ENCODE data around the gene FBXO10. TPM values are rescaled to one million over a fixed set of nuclear protein-coding genes. Genes with fewer than 3 reads are reported as not detected.

FBXO10 gene
- total RNA-seq, 3 donors from 2014 or later: 5.1 to 6.9 (median 5.9) TPM

DNA sequence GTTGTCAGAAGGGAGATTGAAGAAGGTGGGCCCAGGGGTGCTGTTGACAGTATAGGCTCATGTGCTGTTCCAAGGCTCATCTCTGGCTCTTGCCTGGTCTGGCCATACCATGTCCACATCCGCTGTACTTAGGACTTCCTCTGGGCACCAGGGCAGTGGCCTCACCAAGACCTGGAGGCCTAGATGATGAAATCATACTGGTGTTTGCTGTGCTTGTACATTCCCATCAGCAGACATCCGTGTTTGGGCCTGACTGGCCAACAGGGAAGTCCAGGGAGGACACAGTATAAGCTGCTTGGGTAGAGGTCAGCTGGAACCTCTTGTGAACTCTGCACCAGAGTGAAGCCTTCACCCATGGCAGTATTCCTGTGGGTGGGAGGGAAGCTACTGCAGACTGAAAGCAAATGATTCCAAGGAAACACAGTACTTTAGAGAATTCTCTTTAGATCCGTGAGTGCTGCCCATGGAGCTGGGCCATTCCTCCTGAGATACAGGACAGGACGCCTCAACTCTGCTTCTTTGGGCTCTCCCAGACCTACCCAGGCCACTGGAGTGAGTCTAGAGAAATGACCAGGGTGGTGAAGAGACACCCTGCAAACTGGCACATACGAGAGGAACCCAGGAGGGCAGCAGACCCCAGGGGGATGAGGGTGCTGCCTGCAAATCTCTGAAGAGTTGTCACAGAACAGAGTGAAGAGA, 67.9 kb downstream of the FBXO10 start:
- intact Hi-C loops (cut with DNase I; ENCODE audit: low total_unique reads): no loop called here
- Histone ChIP-seq H3K27me3 (no peaks in the 10 kb centered on the region), H3K4me1 (no peaks in the 10 kb centered on the region), H3K36me3 (no peaks in the 10 kb centered on the region), H3K27ac (peak overlapping the region; percentile 23 to 33), H3K4me3 (no peak overlapping the region), H3K9me3 (no peaks in the 10 kb centered on the region)
- DNase-seq (ENCODE audit: low spot score in 2 of 2): no peak
- TF ChIP-seq POLR2AphosphoS5 (IDR thresholded peaks at IDR 0.05) (no peak), POLR2A (IDR thresholded peaks at IDR 0.05) (no peak)
- TF ChIP-seq, protein P1, sequence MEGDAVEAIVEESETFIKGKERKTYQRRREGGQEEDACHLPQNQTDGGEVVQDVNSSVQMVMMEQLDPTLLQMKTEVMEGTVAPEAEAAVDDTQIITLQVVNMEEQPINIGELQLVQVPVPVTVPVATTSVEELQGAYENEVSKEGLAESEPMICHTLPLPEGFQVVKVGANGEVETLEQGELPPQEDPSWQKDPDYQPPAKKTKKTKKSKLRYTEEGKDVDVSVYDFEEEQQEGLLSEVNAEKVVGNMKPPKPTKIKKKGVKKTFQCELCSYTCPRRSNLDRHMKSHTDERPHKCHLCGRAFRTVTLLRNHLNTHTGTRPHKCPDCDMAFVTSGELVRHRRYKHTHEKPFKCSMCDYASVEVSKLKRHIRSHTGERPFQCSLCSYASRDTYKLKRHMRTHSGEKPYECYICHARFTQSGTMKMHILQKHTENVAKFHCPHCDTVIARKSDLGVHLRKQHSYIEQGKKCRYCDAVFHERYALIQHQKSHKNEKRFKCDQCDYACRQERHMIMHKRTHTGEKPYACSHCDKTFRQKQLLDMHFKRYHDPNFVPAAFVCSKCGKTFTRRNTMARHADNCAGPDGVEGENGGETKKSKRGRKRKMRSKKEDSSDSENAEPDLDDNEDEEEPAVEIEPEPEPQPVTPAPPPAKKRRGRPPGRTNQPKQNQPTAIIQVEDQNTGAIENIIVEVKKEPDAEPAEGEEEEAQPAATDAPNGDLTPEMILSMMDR (IDR thresholded peaks at IDR 0.05): no peak

DNA sequence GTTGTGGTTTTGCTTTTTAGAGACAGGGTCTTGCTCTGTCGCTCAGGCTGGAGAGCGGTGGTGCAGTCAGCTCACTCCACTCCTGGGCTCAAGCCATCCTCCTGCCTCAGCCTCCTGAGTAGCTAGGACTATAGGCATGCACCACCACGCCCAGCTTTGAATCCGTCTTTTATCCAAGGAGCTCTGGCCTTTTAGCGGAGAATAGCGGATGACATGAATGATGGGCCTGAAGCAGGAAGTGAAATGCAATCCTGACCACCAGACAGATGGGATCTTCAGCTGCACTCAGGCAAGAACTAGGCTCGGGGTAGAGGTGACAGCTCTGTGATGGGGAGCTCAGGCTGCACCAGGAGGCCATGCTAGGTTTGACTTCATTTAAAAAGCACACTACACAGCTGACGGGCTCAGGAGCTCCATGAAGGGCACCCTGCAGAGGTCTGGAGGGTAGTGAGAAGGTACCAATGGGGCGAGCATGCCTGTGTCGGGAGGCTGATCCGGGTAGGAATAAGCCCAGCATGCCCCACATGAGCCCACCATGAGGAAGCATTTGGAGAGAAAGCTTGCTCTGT, 68.5 kb downstream of the FBXO10 start:
- intact Hi-C loops (cut with DNase I; ENCODE audit: low total_unique reads): no loop called here
- peaks cover 5% of the 10 kb centered on the region for H3K36me3 ChIP-seq
- DNase-seq (ENCODE audit: low spot score in 2 of 2): no peak
- peak overlapping the region in 1 of 2 donors; percentile 63 for H3K27ac ChIP-seq
- H3K4me1 ChIP-seq: no peaks in the 10 kb centered on the region
- TF ChIP-seq, protein P1 (IDR thresholded peaks at IDR 0.05): no peak
- TF ChIP-seq POLR2AphosphoS5 (IDR thresholded peaks at IDR 0.05): no peak
- TF ChIP-seq POLR2A (IDR thresholded peaks at IDR 0.05): no peak
- H3K9me3 ChIP-seq: no peaks in the 10 kb centered on the region
- H3K27me3 ChIP-seq: no peaks in the 10 kb centered on the region
- no peak overlapping the region for H3K4me3 ChIP-seq

DNA sequence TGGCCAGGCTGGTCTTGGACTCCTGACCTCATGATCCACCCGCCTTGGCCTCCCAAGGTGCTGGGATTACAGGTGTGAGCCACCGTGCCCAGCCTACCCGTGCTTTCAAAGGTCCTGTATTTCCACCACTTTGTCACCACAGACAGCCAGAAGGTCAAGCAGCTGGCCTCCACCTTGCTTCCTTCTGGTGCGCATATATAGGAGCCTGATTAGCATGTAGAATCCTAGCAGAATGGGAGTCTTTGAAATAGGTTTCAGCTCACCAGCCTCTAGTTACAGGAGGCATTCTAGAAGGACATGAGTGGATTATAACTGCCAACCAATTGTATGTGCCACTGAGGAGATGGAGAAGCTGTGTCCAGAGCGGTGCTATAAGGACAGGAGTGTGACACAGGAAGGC, 71.6 kb downstream of the FBXO10 start:
- intact Hi-C loops (cut with DNase I; ENCODE audit: low total_unique reads): no loop called here
- Histone ChIP-seq H3K4me1 (no peaks in the 10 kb centered on the region), H3K36me3 (peaks cover 12% of the 10 kb centered on the region), H3K27ac (peak overlapping the region in 1 of 2 donors; percentile 12), H3K9me3 (no peaks in the 10 kb centered on the region), H3K4me3 (no peak overlapping the region), H3K27me3 (no peaks in the 10 kb centered on the region)
- DNase-seq (ENCODE audit: low spot score in 2 of 2): no peak
- TF ChIP-seq POLR2A (IDR thresholded peaks at IDR 0.05) (no peak), POLR2AphosphoS5 (IDR thresholded peaks at IDR 0.05) (no peak)
- TF ChIP-seq, protein P1 (IDR thresholded peaks at IDR 0.05): no peak

DNA sequence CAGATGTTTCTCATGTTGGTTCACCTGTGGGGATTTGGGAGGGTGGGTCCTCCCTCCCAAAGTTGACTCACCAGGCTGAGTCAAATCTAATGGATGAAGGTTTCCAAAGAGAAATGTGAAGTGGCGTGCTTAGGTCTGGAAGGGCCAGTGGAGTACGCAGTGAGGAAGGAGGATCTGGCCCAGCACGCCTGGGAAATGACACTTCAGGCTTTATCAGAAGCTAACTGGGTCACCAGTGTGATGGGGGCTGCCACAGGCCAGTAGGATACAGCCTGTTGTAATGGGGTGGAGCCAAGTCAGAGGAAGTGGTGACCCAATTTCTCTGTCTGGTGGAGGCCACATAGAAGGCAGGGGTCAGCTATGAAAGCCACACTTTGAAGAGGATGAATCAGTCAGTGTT, 72.4 kb downstream of the FBXO10 start:
- DNase-seq (ENCODE audit: low spot score in 2 of 2): no peak
- H3K36me3 ChIP-seq: peaks cover 12% of the 10 kb centered on the region
- intact Hi-C loops (cut with DNase I; ENCODE audit: low total_unique reads): no loop called here
- H3K4me3 ChIP-seq: no peak overlapping the region
- no peaks in the 10 kb centered on the region for H3K9me3 ChIP-seq
- no peaks in the 10 kb centered on the region for H3K27me3 ChIP-seq
- no peaks in the 10 kb centered on the region for H3K4me1 ChIP-seq
- no peak for TF ChIP-seq POLR2AphosphoS5 (IDR thresholded peaks at IDR 0.05)
- no peak for TF ChIP-seq POLR2A (IDR thresholded peaks at IDR 0.05)
- TF ChIP-seq, protein P1 (IDR thresholded peaks at IDR 0.05): no peak
- H3K27ac ChIP-seq: peak overlapping the region in 1 of 2 donors; percentile 25

DNA sequence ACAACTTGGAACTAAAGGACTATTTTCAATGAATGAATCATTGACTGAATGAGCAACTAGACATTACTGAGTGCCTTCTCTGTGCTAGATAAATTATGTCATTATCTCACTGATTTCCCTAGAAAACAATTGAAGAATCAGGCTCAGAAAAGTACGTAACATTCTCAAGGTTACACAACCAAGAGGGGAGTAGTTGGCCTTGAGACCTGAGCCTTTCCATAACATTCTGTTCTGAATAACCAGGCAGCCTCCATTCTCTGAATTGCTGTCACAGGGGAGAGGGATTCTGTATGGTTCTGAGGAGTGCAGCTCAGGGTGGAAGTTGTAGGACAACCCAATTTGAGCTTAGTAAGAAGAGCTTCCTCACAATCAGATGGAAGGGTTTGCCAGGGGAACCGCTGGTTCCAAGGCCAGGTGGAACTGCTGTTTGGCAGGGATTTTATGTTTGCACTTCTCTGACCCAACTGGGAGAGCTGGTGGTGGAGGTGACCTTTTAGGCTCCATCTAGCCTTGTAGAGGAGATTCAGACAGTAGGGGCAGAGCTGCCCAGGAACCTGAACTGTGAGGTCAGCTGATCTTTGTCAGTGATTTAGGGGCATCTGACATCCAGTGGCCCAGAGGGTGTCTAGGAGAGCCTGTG, 74.1 kb downstream of the FBXO10 start:
- intact Hi-C loops (cut with DNase I; ENCODE audit: low total_unique reads): no loop called here
- H3K4me1 ChIP-seq: no peaks in the 10 kb centered on the region
- H3K9me3 ChIP-seq: no peaks in the 10 kb centered on the region
- no peak overlapping the region for H3K27ac ChIP-seq
- H3K27me3 ChIP-seq: no peaks in the 10 kb centered on the region
- no peak overlapping the region for H3K4me3 ChIP-seq
- DNase-seq (ENCODE audit: low spot score in 2 of 2): no peak
- H3K36me3 ChIP-seq: peaks cover 17% of the 10 kb centered on the region
- no peak for TF ChIP-seq POLR2AphosphoS5 (IDR thresholded peaks at IDR 0.05)
- TF ChIP-seq POLR2A (IDR thresholded peaks at IDR 0.05): no peak
- TF ChIP-seq, protein P1 (IDR thresholded peaks at IDR 0.05): no peak

Measured in breast epithelium (tissue), 4 donors.